Pancreas (tissue), 10 donors: ENCODE data around the gene DUSP18. TPM values are rescaled to one million over a fixed set of nuclear protein-coding genes. Genes with fewer than 3 reads are reported as not detected.

Experiments used
- ATAC-seq, 4 donors: fragments of 200-7000 bp; cut with Tn5 transposase; one replicate each; pipeline versions ENCODE4 v1.8.0 to v1.9.1; 2020; ENCODE audit warnings: mild to moderate bottlenecking in 4 of 4, moderate library complexity in 4 of 4
- DNase-seq, 6 donors: peaks; one replicate each; pipeline ENCODE4 v3.0.0-alpha.2; 2020
- FAIRE-seq: peaks from 2 replicates; lab custom pipeline; 2012; peaks lifted over from hg19 to GRCh38; lab: Jason Lieb, UNC
- H3K27ac ChIP-seq, 4 donors: fragments of 200-600 bp; sonication (generic); 1 replicate in 3 of 4; 2 replicates in 1 of 4; pipeline versions ENCODE4 v1.5.0 to v1.8.0; 2020
- H3K27me3 ChIP-seq, 4 donors: fragments of 200-600 bp; one replicate each; pipeline ENCODE4 v1.8.0; 2021
- H3K36me3 ChIP-seq, 3 donors: fragments of 200-600 bp; sonication (generic) in 1 of 3; one replicate each; pipeline versions ENCODE4 v1.5.0 to v1.8.0; 2020 to 2021
- H3K4me1 ChIP-seq, 3 donors: fragments of 200-600 bp; one replicate each; pipeline ENCODE4 v1.8.0; 2021
- H3K4me3 ChIP-seq, 4 donors: fragments of 200-600 bp; sonication (generic) in 2 of 4; one replicate each; pipeline versions ENCODE4 v1.5.0 to v1.8.0; 2020 to 2021
- H3K9me3 ChIP-seq, 4 donors: fragments of 200-600 bp; one replicate each; pipeline ENCODE4 v1.8.0; 2021
- CTCF ChIP-seq, 4 donors: fragments of 200-600 bp; sonication (generic) in 3 of 4; IDR thresholded peaks; one replicate each; pipeline versions ENCODE4 v1.5.0 to v1.8.0; 2021; ENCODE audit warnings: antibody characterized with exemption in 4 of 4
- WGBS, 2 donors: extraction: QIAGEN DNeasy Blood & Tissue Kit; methylation state at CpG; one replicate each; pipeline ENCODE4 v1.1.7; 2013; 5-methylcytosine and 5-hydroxymethylcytosine counted together
- intact Hi-C, 3 donors: fragments of 100-400 bp; cut with DNase I; formaldehyde crosslinking; loops; one replicate each; pipeline versions ENCODE4 v1.11.1 to v1.14.2; 2022
- polyA plus RNA-seq, 2 donors: library from polyadenylated mRNA; stranded (reverse); fragments of 200-250 nt; gene quantifications; one replicate each; pipeline ENCODE4 v1.2.3, GENCODE V29; 2013
- total RNA-seq, 6 donors: library from RNA; stranded (reverse); fragmentation: NEBNext Ultra II Directional in 4 of 6; extraction: Animal tissue kit (Norgen Biotek cat#: 25700) in 4 of 6; gene quantifications; one replicate each; pipeline versions ENCODE4 v1.2.1 to v1.2.4, GENCODE V29; 2021 to 2023
- donor health status: healthy with polysubstance abuse.
- donor health status: DM: no; HTN: no; CAD: no; lungs with moderate emphysema.
- donor health status: DM: no; HTN: no; CAD: no.
- donor health status: control.
- donor health status: control.
- donor health status: Bipolar disorder and iron deficiency.
- donor health status: DM: yes; HTN: yes; CAD: no.
- donor health status: DM: no; HTN: no; CAD: no.
- donor health status: DM: no; HTN: no; CAD: no.
- donor health status: DM: yes; HTN: yes; CAD: no.

The DUSP18 gene
- total and polyA plus RNA-seq, 8 donors, result 2.2 to 6.5 (median 2.9) TPM

- H3K4me3 ChIP-seq, result no peak overlapping the region
- no peaks in the 10 kb centered on the region for H3K36me3 ChIP-seq
- no peaks in the 10 kb centered on the region for H3K9me3 ChIP-seq
- DNase-seq (no peak), ATAC-seq (no peak), FAIRE-seq (no peak)
- WGBS, 2 donors, result 90 to 95% methylated on average over 4 of the region's 4 CpGs
- no peak for TF ChIP-seq CTCF (IDR thresholded peaks at IDR 0.05)
- no peaks in the 10 kb centered on the region for H3K27me3 ChIP-seq
- intact Hi-C loops, result no loop called here
- H3K4me1 ChIP-seq, result peaks cover 7 to 14% (median 7%) of the 10 kb centered on the region in 3 donors
- H3K27ac ChIP-seq, result no peak overlapping the region
Observed at GRCh38 chr22:30640839-30641430, 26.7 kb downstream of the DUSP18 start.

DNA sequence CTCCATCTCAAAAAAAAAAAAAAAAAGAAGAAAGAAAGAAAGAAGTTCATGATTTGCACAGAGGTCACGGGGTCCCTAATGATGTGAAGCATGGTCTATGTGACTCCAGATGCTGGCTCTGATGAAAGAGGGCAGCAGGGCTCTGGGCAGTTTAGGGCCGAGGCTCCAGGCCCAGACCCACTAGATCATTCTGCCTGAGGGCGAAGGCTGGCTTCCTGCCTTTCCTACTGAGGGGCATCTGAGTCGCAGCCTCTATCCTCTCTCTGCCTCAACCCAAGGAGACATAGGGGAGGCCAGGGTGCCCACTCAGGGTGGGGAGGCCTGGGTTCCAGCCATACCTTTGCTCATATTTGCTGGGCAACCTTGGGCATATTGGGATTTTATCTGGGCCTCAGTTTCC is 27.3 kb downstream of the DUSP18 start:
- Histone ChIP-seq H3K27ac (no peak overlapping the region), H3K36me3 (no peaks in the 10 kb centered on the region), H3K4me3 (no peak overlapping the region), H3K9me3 (no peaks in the 10 kb centered on the region), H3K4me1 (peaks cover 7 to 14% (median 7%) of the 10 kb centered on the region in 3 donors), H3K27me3 (no peaks in the 10 kb centered on the region)
- DNase-seq, result no peak
- intact Hi-C loops, result no loop called here
- ATAC-seq, result no peak
- TF ChIP-seq CTCF (IDR thresholded peaks at IDR 0.05), result no peak
- no peak for FAIRE-seq
- 97 to 100% methylated on average over 4 of the region's 4 CpGs for WGBS, 2 donors

DNA sequence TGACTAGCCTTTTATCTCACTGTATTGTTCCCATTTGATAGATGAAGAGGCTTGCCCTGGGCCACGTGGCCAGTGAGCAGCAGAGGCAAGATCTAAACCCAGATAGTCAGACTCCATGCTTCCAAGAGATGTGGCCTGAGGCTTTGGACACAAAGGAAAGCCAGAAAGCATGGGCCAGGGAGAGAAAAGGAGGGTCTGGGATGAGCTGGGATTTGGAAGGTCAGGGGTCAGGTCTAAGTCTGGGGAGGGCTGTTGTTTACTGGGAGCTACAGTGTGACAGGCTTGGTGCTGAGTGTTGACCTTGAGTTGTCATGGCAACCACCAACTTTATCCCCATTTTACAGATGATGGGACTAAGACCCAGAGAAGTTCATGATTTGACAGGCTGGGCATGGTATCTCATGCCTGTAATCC is 30.0 kb downstream of the DUSP18 start:
- intact Hi-C loops, result loop anchor here in 1 of 3 donors (10.0 kb wide), 1 partner anchor 117 kb away; no protein-coding TSS in a partner anchor
- 42 to 48% methylated on average over 1 of the region's 1 CpG for WGBS, 2 donors
- no peaks in the 10 kb centered on the region for H3K9me3 ChIP-seq
- ATAC-seq (no peak), DNase-seq (no peak), FAIRE-seq (no peak)
- TF ChIP-seq CTCF (IDR thresholded peaks at IDR 0.05), result no peak
- H3K27ac ChIP-seq, result no peak overlapping the region
- no peaks in the 10 kb centered on the region for H3K36me3 ChIP-seq
- H3K4me3 ChIP-seq, result no peak overlapping the region
- no peaks in the 10 kb centered on the region for H3K27me3 ChIP-seq
- peaks cover 12 to 14% (median 14%) of the 10 kb centered on the region in 3 donors for H3K4me1 ChIP-seq

DNA sequence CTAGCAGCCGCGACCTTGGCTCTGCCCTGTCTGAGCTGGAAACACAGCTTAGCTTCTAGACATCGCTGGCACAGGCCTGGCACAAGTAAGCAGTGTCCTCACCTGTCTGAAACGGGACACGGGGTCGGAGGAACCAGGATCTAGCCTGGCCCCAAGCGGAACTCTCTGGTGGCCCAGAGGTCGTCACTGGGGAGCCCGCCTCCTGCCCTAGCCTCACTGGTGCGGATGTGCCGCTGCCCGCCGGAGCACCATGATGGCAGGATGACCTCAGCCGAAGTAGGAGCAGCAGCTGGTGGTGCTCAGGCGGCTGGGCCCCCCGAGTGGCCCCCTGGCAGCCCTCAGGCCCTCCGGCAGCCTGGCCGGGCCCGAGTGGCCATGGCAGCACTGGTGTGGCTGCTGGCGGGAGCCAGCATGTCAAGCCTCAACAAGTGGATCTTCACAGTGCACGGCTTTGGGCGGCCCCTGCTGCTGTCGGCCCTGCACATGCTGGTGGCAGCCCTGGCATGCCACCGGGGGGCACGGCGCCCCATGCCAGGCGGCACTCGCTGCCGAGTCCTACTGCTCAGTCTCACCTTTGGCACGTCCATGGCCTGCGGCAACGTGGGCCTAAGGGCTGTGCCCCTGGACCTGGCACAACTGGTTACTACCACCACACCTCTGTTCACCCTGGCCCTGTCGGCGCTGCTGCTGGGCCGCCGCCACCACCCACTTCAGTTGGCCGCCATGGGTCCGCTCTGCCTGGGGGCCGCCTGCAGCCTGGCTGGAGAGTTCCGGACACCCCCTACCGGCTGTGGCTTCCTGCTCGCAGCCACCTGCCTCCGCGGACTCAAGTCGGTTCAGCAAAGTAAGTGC is 31.2 kb downstream of the DUSP18 start:
- H3K27ac ChIP-seq, result peak overlapping the region; percentile 60 to 79 (median 70)
- no peaks in the 10 kb centered on the region for H3K36me3 ChIP-seq
- no peak for FAIRE-seq
- no peak for TF ChIP-seq CTCF (IDR thresholded peaks at IDR 0.05)
- peak; percentile 24 to 79 (median 48) for DNase-seq
- peaks cover 12 to 14% (median 14%) of the 10 kb centered on the region in 3 donors for H3K4me1 ChIP-seq
- ATAC-seq, result peak; percentile 7 to 16 (median 14)
- 46 to 47% methylated on average over 31 to 45 of the region's 45 CpGs for WGBS, 2 donors
- H3K27me3 ChIP-seq, result no peaks in the 10 kb centered on the region
- intact Hi-C loops, result loop anchor here in 1 of 3 donors (10.0 kb wide), 1 partner anchor 118 kb away; no protein-coding TSS in a partner anchor
- H3K9me3 ChIP-seq, result no peaks in the 10 kb centered on the region
- peak overlapping the region; percentile 55 to 70 (median 55) for H3K4me3 ChIP-seq
